HUES6 (cell line): ENCODE results near the gene TOMM34.
A peak's percentile ranks its signal among the peaks of the same experiment; 100 is the strongest.

ENCODE experiments used
- H3K27ac ChIP-seq: 2 replicates; pipeline ENCODE4 v1.7.0; 2013; ENCODE audit warnings: low read depth, mild to moderate bottlenecking, low read length, inconsistent platforms
- H3K27me3 ChIP-seq: 2 replicates; pipeline ENCODE4 v1.6.1; 2013; ENCODE audit warnings: low read length; ENCODE audit not compliant: control insufficient read depth, insufficient read depth
- H3K36me3 ChIP-seq: 2 replicates; pipeline ENCODE4 v1.6.1; 2013; ENCODE audit warnings: low read length; ENCODE audit not compliant: control insufficient read depth, insufficient read depth
- H3K4me1 ChIP-seq: 2 replicates; pipeline ENCODE4 v1.6.1; 2013; ENCODE audit warnings: low read length; ENCODE audit not compliant: control insufficient read depth, insufficient read depth
- H3K4me3 ChIP-seq: 2 replicates; pipeline ENCODE4 v1.5.1; 2013; ENCODE audit warnings: low read depth, low read length
- H3K9ac ChIP-seq: one replicate; pipeline ENCODE4 v1.6.1; 2013; ENCODE audit warnings: mild to moderate bottlenecking, low read length
- H3K9me3 ChIP-seq: 2 replicates; pipeline ENCODE4 v1.6.1; 2013; ENCODE audit warnings: low read depth, low read length; ENCODE audit not compliant: control insufficient read depth, insufficient read depth

TOMM34 gene

DNA sequence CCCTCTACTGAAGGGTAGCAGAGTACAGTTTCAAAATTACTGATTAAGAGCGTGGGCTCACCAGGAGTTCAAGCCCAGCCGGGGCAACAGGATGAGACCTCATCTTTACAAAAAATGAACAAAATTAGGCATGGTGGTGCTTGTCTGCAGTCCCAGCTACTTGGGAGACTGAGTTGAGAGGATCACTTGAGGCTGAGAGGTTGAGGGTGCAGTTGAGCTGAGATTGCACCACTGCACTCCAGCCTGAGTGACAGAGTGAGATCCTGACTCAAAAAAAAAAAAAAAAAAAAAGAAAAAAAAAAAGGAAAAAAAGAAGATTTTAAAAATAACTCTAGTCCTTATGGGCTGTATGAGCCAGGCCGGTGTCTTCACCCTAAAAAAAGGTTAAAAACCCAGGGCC is 31.6 kb downstream of the TOMM34 start:
- H3K4me1 ChIP-seq = no peaks in the 10 kb centered on the region
- no peak overlapping the region for H3K9ac ChIP-seq
- H3K4me3 ChIP-seq = no peak overlapping the region
- H3K9me3 ChIP-seq = no peaks in the 10 kb centered on the region
- H3K27ac ChIP-seq = no peak overlapping the region
- no peaks in the 10 kb centered on the region for H3K27me3 ChIP-seq
- H3K36me3 ChIP-seq = peaks cover 53% of the 10 kb centered on the region

- Histone ChIP-seq H3K9me3 (no peaks in the 10 kb centered on the region), H3K36me3 (peaks cover 46% of the 10 kb centered on the region), H3K4me1 (no peaks in the 10 kb centered on the region), H3K27ac (no peak overlapping the region), H3K27me3 (no peaks in the 10 kb centered on the region), H3K9ac (no peak overlapping the region), H3K4me3 (no peak overlapping the region)
Observed at GRCh38 chr20:44924541-44924940, 35.7 kb downstream of the TOMM34 start.

DNA sequence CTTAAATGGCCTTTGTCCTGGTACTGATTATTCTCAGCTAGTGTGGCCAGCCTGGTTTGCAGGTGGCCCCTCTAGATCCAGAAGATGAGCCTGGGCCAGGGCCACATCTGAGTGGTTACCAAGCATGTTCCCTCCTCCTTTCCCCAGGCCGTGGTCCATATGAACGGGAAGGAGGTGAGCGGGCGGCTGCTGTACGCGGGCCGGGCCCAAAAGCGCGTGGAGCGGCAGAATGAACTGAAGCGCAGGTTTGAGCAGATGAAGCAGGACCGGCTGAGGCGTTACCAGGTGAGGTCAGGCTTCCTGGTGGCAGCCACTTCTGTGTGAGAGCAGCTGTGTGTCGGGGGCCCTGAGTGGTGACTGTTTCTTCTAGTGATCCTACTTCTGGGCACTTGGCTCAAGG is 38.8 kb downstream of the TOMM34 start:
- no peaks in the 10 kb centered on the region for H3K4me1 ChIP-seq
- peaks cover 74% of the 10 kb centered on the region for H3K36me3 ChIP-seq
- no peak overlapping the region for H3K4me3 ChIP-seq
- no peak overlapping the region for H3K9ac ChIP-seq
- H3K27me3 ChIP-seq = no peaks in the 10 kb centered on the region
- H3K27ac ChIP-seq = no peak overlapping the region
- no peaks in the 10 kb centered on the region for H3K9me3 ChIP-seq

DNA sequence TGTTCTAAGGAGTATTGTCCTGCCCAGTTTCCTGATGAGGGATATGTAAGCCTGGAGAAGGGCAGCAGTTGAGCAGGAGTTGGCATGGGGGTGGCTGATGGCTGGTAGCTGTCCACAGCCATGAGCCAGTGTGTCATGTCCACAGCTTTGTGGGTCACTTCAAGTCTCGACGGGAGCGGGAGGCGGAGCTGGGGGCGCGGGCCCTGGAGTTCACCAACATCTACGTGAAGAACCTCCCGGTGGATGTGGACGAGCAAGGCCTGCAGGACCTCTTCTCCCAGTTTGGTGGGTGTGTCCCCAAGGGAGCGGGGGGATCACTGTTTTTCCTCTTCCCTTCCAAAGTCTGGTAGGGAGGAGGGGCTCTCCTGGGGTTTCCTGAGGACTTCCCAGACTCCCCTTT is 41.4 kb downstream of the TOMM34 start:
- Histone ChIP-seq H3K4me3 (no peak overlapping the region), H3K27me3 (no peaks in the 10 kb centered on the region), H3K9me3 (no peaks in the 10 kb centered on the region), H3K36me3 (peaks cover 76% of the 10 kb centered on the region), H3K4me1 (no peaks in the 10 kb centered on the region), H3K27ac (no peak overlapping the region), H3K9ac (no peak overlapping the region)

DNA sequence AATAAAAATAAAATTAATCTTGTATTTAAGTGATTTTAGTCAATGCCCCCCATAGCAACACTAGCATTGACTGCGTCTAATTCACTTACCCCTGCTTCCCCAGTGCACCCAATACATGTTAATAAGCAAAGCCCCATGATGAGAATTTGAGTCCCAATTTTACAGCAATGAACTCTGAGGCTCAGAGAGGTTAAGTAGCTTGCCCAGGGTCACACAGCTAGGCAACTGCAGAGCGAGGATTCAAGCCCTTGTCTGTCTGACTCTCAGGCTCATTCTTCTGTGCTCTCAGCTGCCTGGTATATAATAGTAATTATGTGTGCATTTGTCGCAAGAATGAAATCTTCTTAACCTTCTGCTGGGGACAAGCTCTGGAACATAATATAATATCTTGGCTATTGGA is 41.9 kb downstream of the TOMM34 start:
- Histone ChIP-seq H3K4me3 (no peak overlapping the region), H3K4me1 (no peaks in the 10 kb centered on the region), H3K36me3 (peaks cover 76% of the 10 kb centered on the region), H3K9me3 (no peaks in the 10 kb centered on the region), H3K27ac (no peak overlapping the region), H3K9ac (no peak overlapping the region), H3K27me3 (no peaks in the 10 kb centered on the region)

DNA sequence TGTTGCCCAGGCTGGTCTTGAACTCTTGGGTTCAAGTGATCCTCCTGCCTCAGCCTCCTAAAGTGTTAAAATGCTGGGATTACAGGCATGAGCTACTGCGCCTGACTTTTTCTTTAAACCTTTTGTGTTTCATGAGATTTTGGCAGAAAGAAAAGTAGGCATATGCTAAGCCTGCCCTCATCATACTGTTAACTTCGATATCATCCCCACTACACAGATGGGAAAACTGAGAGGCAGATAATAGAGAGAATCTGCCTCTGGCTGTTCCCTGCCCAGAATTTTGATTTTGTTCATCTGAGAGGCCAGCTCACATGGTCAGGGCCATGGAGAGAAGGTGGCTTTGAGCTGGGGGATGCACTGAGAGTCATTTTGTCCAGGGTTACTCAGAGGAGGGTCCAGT is 42.8 kb downstream of the TOMM34 start:
- H3K9ac ChIP-seq = no peak overlapping the region
- H3K36me3 ChIP-seq = peaks cover 77% of the 10 kb centered on the region
- no peaks in the 10 kb centered on the region for H3K4me1 ChIP-seq
- H3K27me3 ChIP-seq = no peaks in the 10 kb centered on the region
- no peak overlapping the region for H3K4me3 ChIP-seq
- no peak overlapping the region for H3K27ac ChIP-seq
- H3K9me3 ChIP-seq = no peaks in the 10 kb centered on the region

GRCh38 chr20:44916586-44916985 is 43.6 kb downstream of the TOMM34 start:
- Histone ChIP-seq H3K4me3 (no peak overlapping the region), H3K9ac (no peak overlapping the region), H3K4me1 (peaks cover 5% of the 10 kb centered on the region), H3K36me3 (peaks cover 77% of the 10 kb centered on the region), H3K27ac (no peak overlapping the region), H3K27me3 (no peaks in the 10 kb centered on the region), H3K9me3 (no peaks in the 10 kb centered on the region)

DNA sequence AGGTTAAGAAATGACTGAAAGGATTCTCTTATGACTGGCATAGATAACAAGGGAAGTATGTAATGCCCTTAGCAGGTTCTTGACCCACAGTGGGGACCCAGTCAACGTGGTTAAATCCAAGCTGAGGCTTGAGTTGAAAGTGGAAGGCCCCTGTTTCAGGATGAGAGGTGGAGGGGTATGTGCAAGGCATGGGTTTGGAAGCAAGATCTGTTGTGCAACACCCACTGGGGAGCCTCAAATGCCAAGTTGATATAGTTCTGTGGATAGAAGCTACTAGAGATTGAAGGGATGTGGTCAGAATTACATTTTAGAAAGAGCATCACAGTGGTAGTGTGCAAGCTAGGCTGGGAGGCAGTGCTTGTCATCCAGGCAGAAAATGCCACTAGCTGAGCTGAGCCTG is 45.3 kb downstream of the TOMM34 start:
- peaks cover 6% of the 10 kb centered on the region for H3K4me1 ChIP-seq
- H3K9me3 ChIP-seq = no peaks in the 10 kb centered on the region
- H3K36me3 ChIP-seq = peaks cover 71% of the 10 kb centered on the region
- no peak overlapping the region for H3K27ac ChIP-seq
- H3K27me3 ChIP-seq = no peaks in the 10 kb centered on the region
- no peak overlapping the region for H3K9ac ChIP-seq
- no peak overlapping the region for H3K4me3 ChIP-seq

GRCh38 chr20:44912189-44912588 is 48.0 kb downstream of the TOMM34 start:
- no peak overlapping the region for H3K9ac ChIP-seq
- no peak overlapping the region for H3K27ac ChIP-seq
- H3K4me1 ChIP-seq = peaks cover 14% of the 10 kb centered on the region
- peaks cover 54% of the 10 kb centered on the region for H3K36me3 ChIP-seq
- H3K27me3 ChIP-seq = no peaks in the 10 kb centered on the region
- no peaks in the 10 kb centered on the region for H3K9me3 ChIP-seq
- H3K4me3 ChIP-seq = no peak overlapping the region

GRCh38 chr20:44911264-44911921 is 48.8 kb downstream of the TOMM34 start:
- peak overlapping the region; percentile 58 for H3K9ac ChIP-seq
- no peaks in the 10 kb centered on the region for H3K27me3 ChIP-seq
- peaks cover 14% of the 10 kb centered on the region for H3K4me1 ChIP-seq
- H3K36me3 ChIP-seq = peaks cover 54% of the 10 kb centered on the region
- H3K9me3 ChIP-seq = no peaks in the 10 kb centered on the region
- H3K4me3 ChIP-seq = peak overlapping the region; percentile 39
- no peak overlapping the region for H3K27ac ChIP-seq

- Histone ChIP-seq H3K27ac (no peak overlapping the region; the same call in 1 of the 2 replicates), H3K9me3 (no peaks in the 10 kb centered on the region), H3K27me3 (no peaks in the 10 kb centered on the region), H3K4me3 (peak overlapping the region; percentile 84), H3K36me3 (peaks cover 55% of the 10 kb centered on the region), H3K9ac (peak overlapping the region; percentile 76), H3K4me1 (peaks cover 14% of the 10 kb centered on the region)
Observed at GRCh38 chr20:44910690-44911262, 49.4 kb downstream of the TOMM34 start.
